ENCODE measurements around the gene EYA4.

The EYA4 gene

DNA sequence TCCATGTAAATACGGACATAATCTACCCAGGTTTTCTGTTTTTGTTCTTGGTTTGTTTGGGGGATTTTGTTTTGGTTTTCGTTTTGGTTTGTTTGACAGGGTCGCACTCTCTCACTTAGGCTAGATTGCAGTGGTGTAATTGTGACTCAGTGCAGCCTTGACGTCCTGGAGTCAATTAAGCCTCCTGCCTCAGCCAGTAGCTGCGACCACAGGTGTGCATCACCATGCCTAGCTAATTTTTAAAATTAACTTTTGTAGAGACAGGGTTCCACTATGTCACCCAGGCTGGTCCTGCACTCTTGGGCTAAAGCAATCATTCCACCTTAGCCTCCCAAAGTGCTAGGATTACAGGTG lies 37.8 kb upstream of the EYA4 start:
- Mint-ChIP-seq H3K36me3 (ENCODE audit: low read depth) (no peaks in the 10 kb centered on the region), H3K4me3 (no peak overlapping the region), H3K27ac (no peak overlapping the region), H3K27me3 (ENCODE audit: low read depth, poor library complexity) (peaks cover 4% of the 10 kb centered on the region), H3K4me1 (peaks cover 23% of the 10 kb centered on the region), H3K9me3 (peaks cover 4% of the 10 kb centered on the region)
- TF ChIP-seq, protein P1, sequence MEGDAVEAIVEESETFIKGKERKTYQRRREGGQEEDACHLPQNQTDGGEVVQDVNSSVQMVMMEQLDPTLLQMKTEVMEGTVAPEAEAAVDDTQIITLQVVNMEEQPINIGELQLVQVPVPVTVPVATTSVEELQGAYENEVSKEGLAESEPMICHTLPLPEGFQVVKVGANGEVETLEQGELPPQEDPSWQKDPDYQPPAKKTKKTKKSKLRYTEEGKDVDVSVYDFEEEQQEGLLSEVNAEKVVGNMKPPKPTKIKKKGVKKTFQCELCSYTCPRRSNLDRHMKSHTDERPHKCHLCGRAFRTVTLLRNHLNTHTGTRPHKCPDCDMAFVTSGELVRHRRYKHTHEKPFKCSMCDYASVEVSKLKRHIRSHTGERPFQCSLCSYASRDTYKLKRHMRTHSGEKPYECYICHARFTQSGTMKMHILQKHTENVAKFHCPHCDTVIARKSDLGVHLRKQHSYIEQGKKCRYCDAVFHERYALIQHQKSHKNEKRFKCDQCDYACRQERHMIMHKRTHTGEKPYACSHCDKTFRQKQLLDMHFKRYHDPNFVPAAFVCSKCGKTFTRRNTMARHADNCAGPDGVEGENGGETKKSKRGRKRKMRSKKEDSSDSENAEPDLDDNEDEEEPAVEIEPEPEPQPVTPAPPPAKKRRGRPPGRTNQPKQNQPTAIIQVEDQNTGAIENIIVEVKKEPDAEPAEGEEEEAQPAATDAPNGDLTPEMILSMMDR (IDR thresholded peaks at IDR 0.05): no peak
- no peak for DNase-seq

DNA sequence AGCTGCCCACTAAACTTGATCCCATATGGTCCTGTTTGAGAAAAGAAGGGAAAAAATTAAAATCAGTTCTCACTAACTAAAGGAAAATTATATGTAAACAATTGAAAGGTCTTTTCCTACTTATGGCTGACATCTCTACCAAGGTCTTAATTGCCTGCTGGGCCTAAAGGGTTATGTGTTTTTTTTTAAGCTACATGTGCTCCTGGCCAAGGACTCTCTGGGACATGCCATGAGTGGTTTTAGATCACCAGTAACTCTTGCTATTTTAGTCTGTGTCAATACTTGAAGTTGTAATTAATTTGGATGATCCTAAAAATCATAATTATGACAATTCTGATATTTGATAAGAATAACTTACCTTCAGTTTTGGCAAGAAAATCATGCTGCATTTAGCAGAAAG lies 35.9 kb upstream of the EYA4 start:
- H3K4me3 Mint-ChIP-seq: no peak overlapping the region
- no peak overlapping the region for H3K27ac Mint-ChIP-seq
- TF ChIP-seq, protein P1 (IDR thresholded peaks at IDR 0.05): no peak
- peaks cover 8% of the 10 kb centered on the region for H3K9me3 Mint-ChIP-seq
- no peaks in the 10 kb centered on the region for H3K27me3 Mint-ChIP-seq (ENCODE audit: low read depth, poor library complexity)
- no peak for DNase-seq
- H3K4me1 Mint-ChIP-seq: peaks cover 23% of the 10 kb centered on the region
- no peaks in the 10 kb centered on the region for H3K36me3 Mint-ChIP-seq (ENCODE audit: low read depth)

DNA sequence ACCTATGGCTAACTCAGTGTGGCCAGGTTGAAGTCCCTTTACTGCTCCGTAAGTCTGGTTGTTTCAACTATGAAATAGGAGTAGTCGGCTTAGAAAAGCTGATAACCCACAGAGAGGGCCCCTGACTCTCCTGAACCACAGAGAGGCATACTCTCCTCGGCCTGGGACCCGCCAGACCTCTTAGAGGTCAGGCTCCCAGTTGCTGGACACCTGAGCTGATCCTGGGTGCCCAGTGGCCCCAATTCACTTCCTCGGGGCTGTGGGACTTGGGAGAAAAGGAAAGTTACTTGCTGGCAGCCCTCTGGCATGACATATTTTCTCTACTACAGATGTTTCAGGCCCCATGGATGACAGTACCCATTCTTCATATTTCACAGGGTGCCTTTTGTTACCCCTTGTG lies 34.2 kb upstream of the EYA4 start:
- TF ChIP-seq, protein P1 (IDR thresholded peaks at IDR 0.05): no peak
- Mint-ChIP-seq H3K9me3 (peaks cover 8% of the 10 kb centered on the region), H3K27ac (no peak overlapping the region), H3K27me3 (ENCODE audit: low read depth, poor library complexity) (no peaks in the 10 kb centered on the region), H3K4me1 (peaks cover 19% of the 10 kb centered on the region), H3K4me3 (no peak overlapping the region), H3K36me3 (ENCODE audit: low read depth) (no peaks in the 10 kb centered on the region)
- no peak for DNase-seq

DNA sequence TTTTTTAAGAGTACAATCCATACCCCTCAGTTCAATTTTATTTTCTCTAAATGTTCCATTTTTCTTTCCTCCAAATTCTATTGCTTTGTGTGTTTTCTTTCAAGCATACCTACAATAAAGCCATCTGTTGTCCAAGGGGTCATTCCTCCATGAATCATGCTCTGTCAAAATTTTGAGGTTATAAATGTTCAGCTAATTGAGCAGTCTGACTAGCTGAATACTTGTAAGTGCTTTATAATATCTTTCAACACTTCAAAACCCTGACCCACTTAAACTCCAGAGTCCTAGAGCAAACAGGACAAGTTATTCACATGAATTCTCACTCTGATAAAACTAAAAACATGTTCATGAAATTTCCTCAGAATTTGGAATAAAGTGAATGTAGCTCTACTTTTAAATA lies 33.4 kb upstream of the EYA4 start:
- no peak for DNase-seq
- H3K9me3 Mint-ChIP-seq: peaks cover 8% of the 10 kb centered on the region
- TF ChIP-seq, protein P1 (IDR thresholded peaks at IDR 0.05): no peak
- H3K4me1 Mint-ChIP-seq: peaks cover 19% of the 10 kb centered on the region
- no peak overlapping the region for H3K4me3 Mint-ChIP-seq
- H3K27ac Mint-ChIP-seq: no peak overlapping the region
- no peaks in the 10 kb centered on the region for H3K36me3 Mint-ChIP-seq (ENCODE audit: low read depth)
- H3K27me3 Mint-ChIP-seq (ENCODE audit: low read depth, poor library complexity): no peaks in the 10 kb centered on the region

DNA sequence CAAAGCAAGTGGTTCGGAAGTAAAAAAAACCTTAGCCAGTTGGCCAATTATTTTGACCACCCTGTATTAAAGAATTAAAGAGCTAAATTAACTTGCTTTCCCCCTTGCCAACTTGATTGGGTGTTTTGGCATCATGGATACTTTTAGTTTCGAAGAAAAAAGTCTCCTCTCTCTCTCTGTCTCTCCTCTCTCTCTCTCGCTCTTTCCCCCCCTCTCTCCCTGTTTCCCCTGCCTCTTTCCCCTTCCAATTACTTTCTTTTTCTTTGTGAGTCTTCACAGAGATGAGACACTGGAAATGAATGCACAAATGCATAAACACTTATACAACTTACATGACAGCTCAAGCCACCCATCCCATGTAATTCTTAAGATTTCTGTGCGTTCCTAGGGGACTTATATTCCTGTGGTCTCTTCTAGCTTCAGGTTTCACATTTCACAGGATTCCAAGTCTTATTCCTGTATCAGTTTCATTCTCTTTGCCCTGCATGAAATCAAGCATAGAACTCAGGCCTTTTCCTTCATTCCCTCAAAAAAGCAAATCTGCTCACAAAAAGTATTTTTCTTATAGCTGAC lies 32.9 kb upstream of the EYA4 start:
- H3K9me3 Mint-ChIP-seq: peaks cover 8% of the 10 kb centered on the region
- DNase-seq: no peak
- TF ChIP-seq, protein P1 (IDR thresholded peaks at IDR 0.05): no peak
- no peaks in the 10 kb centered on the region for H3K36me3 Mint-ChIP-seq (ENCODE audit: low read depth)
- H3K4me3 Mint-ChIP-seq: no peak overlapping the region
- H3K27me3 Mint-ChIP-seq (ENCODE audit: low read depth, poor library complexity): no peaks in the 10 kb centered on the region
- H3K4me1 Mint-ChIP-seq: peaks cover 19% of the 10 kb centered on the region
- H3K27ac Mint-ChIP-seq: peak overlapping the region; percentile 38

DNA sequence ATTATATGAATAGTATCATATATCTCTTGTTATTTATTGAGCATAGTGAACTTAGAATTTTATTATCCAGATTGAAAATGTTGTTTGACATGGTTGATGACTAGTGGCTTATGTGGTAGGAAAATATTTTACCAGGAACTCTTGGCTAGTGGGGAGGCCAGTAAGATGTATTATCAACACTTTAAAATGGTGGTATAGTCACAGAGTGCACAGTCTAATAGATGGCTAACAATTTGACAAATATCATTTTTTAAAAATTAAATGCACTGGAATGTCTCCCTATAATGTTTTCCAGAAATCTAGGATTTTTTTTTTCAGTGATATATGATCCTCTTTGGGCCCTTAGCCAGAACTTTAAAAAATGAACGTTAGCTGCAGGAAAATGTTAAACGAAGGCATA lies 26.9 kb upstream of the EYA4 start:
- H3K36me3 Mint-ChIP-seq (ENCODE audit: low read depth): no peaks in the 10 kb centered on the region
- no peak for DNase-seq
- H3K4me1 Mint-ChIP-seq: no peaks in the 10 kb centered on the region
- H3K9me3 Mint-ChIP-seq: peaks cover 5% of the 10 kb centered on the region
- H3K27ac Mint-ChIP-seq: no peak overlapping the region
- no peak overlapping the region for H3K4me3 Mint-ChIP-seq
- TF ChIP-seq, protein P1 (IDR thresholded peaks at IDR 0.05): no peak
- no peaks in the 10 kb centered on the region for H3K27me3 Mint-ChIP-seq (ENCODE audit: low read depth, poor library complexity)

Data from nephron progenitor cell (in vitro differentiated cells).